SK-MEL-5 (cell line): ENCODE data around the gene ACBD7. TPM values are rescaled to one million over a fixed set of nuclear protein-coding genes. Genes with fewer than 3 reads are reported as not detected.

Source experiments
- DNase-seq: peaks from one replicate; pipeline ENCODE4 v3.0.0-alpha.2; 2016; ENCODE audit warnings: low read depth, low spot score
- in situ Hi-C: cut with HindIII; loops from 2 replicates; pipeline ENCODE4 v1.10.0; 2016; ENCODE audit warnings: low sequenced_read_pairs, high pct_unique_total_duplicates, low pct_unique_long_range_greater_than_20kb
- total RNA-seq: library from RNA; depleted of rRNA; stranded (reverse); fragments of >200 nt; shearing (Covaris generic); gene quantifications from 2 replicates; pipeline ENCODE4 v1.2.3, GENCODE V29; 2014; rRNA removed

Gene ACBD7
- total RNA-seq, 1 experiment from 2014 or later, result 0.21 TPM

- no peak for DNase-seq
- in situ Hi-C loops, result no loop called here
These were observed 43.2 kb downstream of the ACBD7 start for GRCh38 chr10:15045380-15045779.

- in situ Hi-C loops, result no loop called here
- no peak for DNase-seq
These were observed 44.9 kb downstream of the ACBD7 start, which contains the start of gene OLAH for GRCh38 chr10:15043674-15044073. Gene OLAH, plus strand, starts transcription at chr10:15043943. Its CDS starts 3,346 bp downstream, at chr10:15047289.

GRCh38 chr10:15038416-15038815, 50.2 kb downstream of the ACBD7 start:
- in situ Hi-C loops, result no loop called here

GRCh38 chr10:15037691-15038090, 50.9 kb downstream of the ACBD7 start:
- in situ Hi-C loops, result no loop called here
- peak; percentile 71 for DNase-seq

More at GRCh38 chr10:15038416-15038815, 50.2 kb downstream of the ACBD7 start:
- DNase-seq, result no peak

- DNase-seq, result no peak
These were observed 52.9 kb downstream of the ACBD7 start for GRCh38 chr10:15035385-15036301.

GRCh38 chr10:15027741-15028140, 60.8 kb downstream of the ACBD7 start:
- DNase-seq, result peak; percentile 22
- in situ Hi-C loops, result no loop called here

More at GRCh38 chr10:15035385-15036301, 52.9 kb downstream of the ACBD7 start:
- in situ Hi-C loops, result no loop called here

Other genes starting within 250 kb of the ACBD7 start
- 15.1 and 17.4 TPM in 2 replicates for gene SUV39H2, start 209.9 kb downstream of the ACBD7 start, total RNA-seq
- gene DCLRE1C, start 134.7 kb downstream of the ACBD7 start, total RNA-seq, result 14.0 and 15.8 TPM in 2 replicates
- not detected in 2 replicates for gene MEIG1, start 129.4 kb downstream of the ACBD7 start, total RNA-seq
- gene OLAH, start 44.8 kb downstream of the ACBD7 start, total RNA-seq, result not detected in 2 replicates
- gene RPP38, start 8.6 kb upstream of the ACBD7 start, total RNA-seq, result 14.6 and 15.1 TPM in 2 replicates
- 3.3 and 4.5 TPM in 2 replicates for gene NMT2, start 79.9 kb upstream of the ACBD7 start, total RNA-seq